IgD-negative memory B cell (primary cell): ENCODE data around the gene P2RX3. TPM values are rescaled to one million over a fixed set of nuclear protein-coding genes. Genes with fewer than 3 reads are reported as not detected.
"Not testable (repeated sequence)": the region's sequence is repeated elsewhere in the genome, so short reads cannot be mapped to it uniquely, and the experiment has no call there.

Source experiments
- H3K27ac Mint-ChIP-seq, 3 donors: one replicate each; pipeline ENCODE4 v1.8.0; 2020 to 2022; ENCODE audit warnings: mild to moderate bottlenecking in 3 of 3, mixed read lengths in 3 of 3, moderate library complexity in 1 of 3
- H3K27me3 Mint-ChIP-seq: one replicate; pipeline ENCODE4 v1.8.0; 2021; ENCODE audit warnings: mixed read lengths
- H3K36me3 Mint-ChIP-seq: one replicate; pipeline ENCODE4 v1.8.0; 2020; ENCODE audit warnings: mild to moderate bottlenecking, mixed read lengths
- H3K4me1 Mint-ChIP-seq, 3 donors: one replicate each; pipeline ENCODE4 v1.8.0; 2020 to 2022; ENCODE audit warnings: mixed read lengths in 3 of 3, mild to moderate bottlenecking in 1 of 3
- H3K4me3 Mint-ChIP-seq, 4 donors: one replicate each; pipeline ENCODE4 v1.8.0; 2020 to 2022; ENCODE audit warnings: mild to moderate bottlenecking in 4 of 4, mixed read lengths in 4 of 4, moderate library complexity in 3 of 4
- H3K9me3 Mint-ChIP-seq, 3 donors: one replicate each; pipeline ENCODE4 v1.8.0; 2020 to 2021; ENCODE audit warnings: mixed read lengths in 3 of 3, mild to moderate bottlenecking in 1 of 3
- polyA plus RNA-seq: library from polyadenylated mRNA; unstranded; fragments of 300-500 nt; fragmentation: Illumina TruSeq; gene quantifications from one replicate; pipeline ENCODE4 v1.2.3, GENCODE V29; 2021

P2RX3 gene
- polyA plus RNA-seq, 1 donor from 2014 or later = not detected

DNA sequence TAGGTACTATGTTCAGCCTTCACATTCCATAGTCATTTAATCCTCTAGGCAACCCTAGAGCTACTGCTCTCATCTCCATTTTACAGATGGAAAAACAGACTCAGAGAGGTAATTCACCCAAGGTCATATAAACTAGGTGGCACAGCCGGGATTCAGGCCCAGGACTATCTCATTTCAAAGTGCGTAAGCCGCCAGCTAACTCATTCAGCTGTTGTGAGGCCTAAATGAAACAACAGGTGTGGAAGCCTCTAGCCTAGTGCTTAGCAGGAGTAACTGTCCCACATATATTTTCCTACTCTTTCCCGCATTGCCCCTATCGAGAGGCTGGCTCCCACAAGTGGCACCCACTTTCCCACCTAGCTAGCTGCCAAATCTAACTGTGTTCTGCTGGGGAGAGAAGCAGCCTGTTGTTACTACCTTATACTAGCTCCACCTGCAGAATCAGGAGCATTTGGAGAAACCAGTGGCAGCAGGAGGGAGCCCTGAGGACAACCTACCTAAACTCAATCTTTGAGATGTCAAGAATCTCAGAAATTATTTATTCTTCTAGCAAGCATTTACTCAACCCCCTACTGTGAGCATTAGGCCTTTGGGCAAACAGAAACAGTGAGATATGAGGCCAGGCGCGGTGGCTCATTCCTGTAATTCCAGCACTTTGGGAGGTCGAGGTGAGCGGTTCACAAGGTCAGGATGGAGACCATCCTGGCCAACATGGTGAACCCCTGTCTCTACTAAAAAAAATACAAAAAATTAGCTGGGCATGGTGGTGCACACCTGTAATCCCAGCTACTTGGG lies 21.9 kb downstream of the P2RX3 start:
- H3K27me3 Mint-ChIP-seq = peaks cover 17% of the 10 kb centered on the region
- no peak overlapping the region for H3K27ac Mint-ChIP-seq
- no peaks in the 10 kb centered on the region for H3K36me3 Mint-ChIP-seq
- H3K4me1 Mint-ChIP-seq = peaks cover 0 to 3% (median 0%) of the 10 kb centered on the region in 3 donors
- no peak overlapping the region for H3K4me3 Mint-ChIP-seq
- H3K9me3 Mint-ChIP-seq = no peaks in the 10 kb centered on the region

DNA sequence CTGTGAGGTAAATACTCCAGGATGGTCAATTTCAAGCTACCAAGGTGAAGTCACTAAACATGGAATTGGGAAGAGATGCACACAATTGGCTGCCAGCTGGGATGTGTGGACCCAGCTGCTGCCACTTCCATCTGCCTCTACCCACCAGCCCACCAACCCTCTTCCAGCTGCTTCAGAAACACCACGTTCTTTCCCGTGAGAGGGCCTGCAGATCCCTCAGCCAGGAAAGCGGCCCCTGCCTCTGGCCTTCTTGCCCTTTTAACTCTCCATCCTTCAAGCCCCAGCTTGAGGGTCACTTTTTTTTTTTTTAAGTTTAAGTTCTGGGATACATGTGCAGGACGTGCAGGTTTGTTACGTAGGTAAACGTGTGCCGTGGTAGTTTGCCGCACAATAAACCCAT lies 22.8 kb downstream of the P2RX3 start:
- H3K36me3 Mint-ChIP-seq = no peaks in the 10 kb centered on the region
- peaks cover 14% of the 10 kb centered on the region for H3K27me3 Mint-ChIP-seq
- H3K4me1 Mint-ChIP-seq = peaks cover 0 to 3% (median 0%) of the 10 kb centered on the region in 3 donors
- H3K9me3 Mint-ChIP-seq = no peaks in the 10 kb centered on the region
- no peak overlapping the region for H3K4me3 Mint-ChIP-seq
- H3K27ac Mint-ChIP-seq = no peak overlapping the region

DNA sequence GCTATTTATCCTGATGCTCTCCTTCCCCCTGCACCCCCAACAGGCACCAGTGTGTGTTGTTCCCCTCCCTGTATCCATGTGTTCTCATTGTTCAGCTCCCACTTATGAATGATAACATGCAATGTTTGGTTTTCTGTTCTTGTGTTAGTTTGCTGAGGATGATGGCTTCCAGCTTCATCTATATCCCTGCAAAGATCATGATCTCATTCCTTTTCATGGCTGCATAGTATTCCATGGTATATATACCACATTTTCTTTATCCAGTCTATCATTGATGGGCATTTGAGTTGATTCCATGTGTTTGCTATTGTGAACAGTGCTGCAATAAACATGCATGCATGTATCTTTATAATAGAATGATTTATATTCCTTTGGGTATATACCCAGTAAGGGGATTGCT lies 23.3 kb downstream of the P2RX3 start:
- H3K27ac Mint-ChIP-seq, H3K9me3 Mint-ChIP-seq, H3K4me1 Mint-ChIP-seq, H3K4me3 Mint-ChIP-seq, H3K36me3 Mint-ChIP-seq: not testable (repeated sequence)
- H3K27me3 Mint-ChIP-seq = peaks cover 14% of the 10 kb centered on the region

DNA sequence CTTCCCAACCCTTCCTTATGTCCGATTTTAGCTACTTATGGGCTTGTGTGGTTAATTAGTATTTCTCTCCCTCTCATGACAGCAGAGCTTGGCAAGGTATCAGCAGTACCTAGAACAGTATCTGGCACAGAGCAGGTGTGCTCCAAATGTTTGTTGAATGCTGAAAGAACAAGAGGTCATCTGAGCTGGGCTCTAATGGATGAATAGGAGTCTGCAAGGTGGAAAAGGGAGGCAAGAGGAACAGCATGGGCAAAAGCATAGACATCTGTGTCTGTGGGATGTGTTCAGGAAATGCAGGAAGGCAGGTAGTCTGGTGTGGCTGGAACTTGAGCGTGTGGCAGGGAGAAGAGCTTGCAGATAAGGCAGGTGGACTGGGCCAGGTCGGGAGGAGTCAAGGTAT lies 23.8 kb downstream of the P2RX3 start:
- Mint-ChIP-seq H3K27me3 (peaks cover 12% of the 10 kb centered on the region), H3K36me3 (no peaks in the 10 kb centered on the region), H3K4me3 (peak overlapping the region in 1 of 4 donors; percentile 6), H3K27ac (peak overlapping the region in 1 of 3 donors; percentile 28), H3K9me3 (no peaks in the 10 kb centered on the region), H3K4me1 (no peaks in the 10 kb centered on the region)

DNA sequence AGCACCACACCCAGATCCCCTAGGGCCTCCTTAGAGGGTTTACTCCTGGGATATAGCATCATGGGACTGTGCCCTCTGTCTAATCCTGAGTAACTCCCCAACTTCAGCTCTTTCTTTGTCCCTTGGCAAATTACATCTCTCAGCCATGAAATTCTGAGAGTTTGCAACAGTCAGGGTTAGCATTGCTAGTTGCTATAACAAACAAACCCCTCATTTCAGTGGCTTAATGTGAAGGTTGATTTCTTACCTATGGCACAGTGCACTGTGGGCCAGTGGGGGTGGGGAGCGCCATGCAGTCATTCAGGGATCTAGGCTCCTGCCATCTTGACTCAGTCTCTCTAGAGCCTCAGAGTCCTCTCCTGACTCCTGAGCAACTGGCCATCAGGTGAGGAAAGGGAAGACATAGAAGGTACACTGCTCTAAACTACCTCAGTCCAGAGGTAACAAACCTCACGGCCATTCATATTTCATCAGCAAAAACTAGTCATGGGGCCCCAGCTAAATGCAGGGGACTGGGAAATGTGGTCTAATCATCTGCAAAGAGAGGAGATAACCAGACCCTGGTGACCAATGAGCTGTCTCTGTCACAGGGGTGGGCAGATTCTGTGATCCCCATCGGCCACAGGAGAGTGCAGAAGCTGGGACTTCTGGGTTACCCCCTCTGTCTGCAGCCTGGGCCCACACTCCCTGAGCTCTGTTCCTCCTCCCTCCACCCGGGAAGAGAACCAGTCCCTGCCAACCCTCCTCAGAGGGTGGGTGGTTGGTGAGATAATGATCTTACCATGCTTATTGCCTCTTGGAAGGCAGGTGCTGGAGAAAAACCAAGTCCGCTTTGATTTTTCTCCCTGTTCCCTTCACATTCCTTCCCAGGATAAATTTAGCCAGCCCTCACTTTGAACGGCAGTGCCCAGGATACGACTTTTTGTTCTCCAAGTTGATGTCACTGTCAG lies 25.3 kb downstream of the P2RX3 start:
- H3K4me1 Mint-ChIP-seq = no peaks in the 10 kb centered on the region
- no peak overlapping the region for H3K27ac Mint-ChIP-seq
- peaks cover 18% of the 10 kb centered on the region for H3K27me3 Mint-ChIP-seq
- H3K9me3 Mint-ChIP-seq = no peaks in the 10 kb centered on the region
- no peaks in the 10 kb centered on the region for H3K36me3 Mint-ChIP-seq
- H3K4me3 Mint-ChIP-seq = no peak overlapping the region

DNA sequence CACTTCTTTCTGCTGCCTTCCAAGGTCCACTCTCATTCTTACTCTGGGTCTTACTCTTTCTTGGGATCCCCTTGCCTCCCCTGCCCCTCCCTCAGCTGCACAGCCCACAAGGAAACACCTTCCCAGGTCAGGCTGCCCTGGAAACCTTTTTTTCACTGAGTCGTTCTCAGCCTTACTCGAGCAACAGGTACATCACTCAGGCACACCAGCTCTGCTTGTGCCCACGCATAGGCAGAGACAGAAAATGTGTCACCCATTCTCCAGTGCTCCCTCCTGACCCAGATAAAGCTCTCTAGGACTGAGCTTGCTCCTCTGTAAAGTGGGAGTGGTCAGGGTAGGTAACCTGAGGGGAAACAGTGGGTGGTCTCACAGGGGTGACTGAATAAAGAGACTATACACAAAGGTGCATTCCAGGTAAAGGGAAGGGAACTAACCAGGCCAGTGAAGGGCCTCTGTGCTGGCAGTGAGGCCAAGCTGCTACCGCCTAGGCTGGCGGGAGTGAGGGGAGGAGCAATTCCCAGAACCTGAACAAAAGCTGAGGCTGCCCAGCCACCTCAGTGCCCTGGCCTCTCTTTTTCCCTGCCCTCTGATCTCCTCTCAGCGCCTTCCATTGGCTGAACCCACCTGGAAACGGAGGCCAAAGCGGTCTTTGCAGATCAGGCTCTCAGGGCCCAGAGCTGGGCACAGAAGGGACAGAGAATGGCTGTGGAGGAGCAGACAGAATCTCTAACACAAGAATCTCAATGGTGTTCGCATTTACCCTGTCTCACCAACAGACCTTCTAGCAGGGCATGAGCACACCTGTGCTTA lies 26.9 kb downstream of the P2RX3 start:
- Mint-ChIP-seq H3K27me3 (peaks cover 22% of the 10 kb centered on the region), H3K4me1 (no peaks in the 10 kb centered on the region), H3K36me3 (no peaks in the 10 kb centered on the region), H3K4me3 (peak overlapping the region in 1 of 4 donors; percentile 57), H3K27ac (no peak overlapping the region), H3K9me3 (no peaks in the 10 kb centered on the region)

DNA sequence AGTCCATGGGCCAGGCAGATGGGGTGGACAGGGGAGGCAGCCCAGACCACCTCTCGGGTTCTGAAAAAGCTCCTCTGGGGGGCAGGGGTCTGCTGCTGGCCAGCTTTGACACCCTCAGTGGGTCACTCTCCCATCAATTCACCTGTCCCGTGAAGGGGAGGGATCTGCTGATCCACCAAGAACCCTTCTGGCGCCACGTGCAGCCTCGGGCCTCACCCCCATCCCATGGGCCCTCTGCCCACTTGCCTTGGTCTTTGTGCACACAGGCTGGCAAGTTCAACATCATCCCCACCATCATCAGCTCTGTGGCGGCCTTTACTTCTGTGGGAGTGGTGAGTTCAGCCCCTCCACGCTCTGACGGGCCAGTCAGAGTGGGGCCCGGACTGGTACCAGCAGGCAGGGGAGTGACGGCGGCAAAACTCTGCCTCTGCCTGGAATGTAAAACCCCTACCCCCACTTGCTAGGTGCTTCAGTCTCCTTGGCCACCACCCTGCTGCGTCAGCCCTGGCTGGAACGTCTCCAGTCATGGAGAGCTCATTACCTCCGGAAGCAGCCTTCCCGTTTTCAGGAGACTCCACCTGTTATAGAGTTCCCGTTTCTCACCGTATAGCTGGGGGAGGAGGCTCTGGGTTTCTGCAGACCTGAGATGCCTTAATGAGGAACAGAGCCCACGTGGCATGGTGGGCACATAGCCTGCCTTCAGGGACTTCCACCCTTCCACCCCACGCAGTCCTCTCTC lies 30.1 kb downstream of the P2RX3 start:
- no peaks in the 10 kb centered on the region for H3K9me3 Mint-ChIP-seq
- H3K36me3 Mint-ChIP-seq = no peaks in the 10 kb centered on the region
- H3K27ac Mint-ChIP-seq = peak overlapping the region in 1 of 3 donors; percentile 43
- H3K4me3 Mint-ChIP-seq = no peak overlapping the region
- peaks cover 21% of the 10 kb centered on the region for H3K27me3 Mint-ChIP-seq
- no peaks in the 10 kb centered on the region for H3K4me1 Mint-ChIP-seq

DNA sequence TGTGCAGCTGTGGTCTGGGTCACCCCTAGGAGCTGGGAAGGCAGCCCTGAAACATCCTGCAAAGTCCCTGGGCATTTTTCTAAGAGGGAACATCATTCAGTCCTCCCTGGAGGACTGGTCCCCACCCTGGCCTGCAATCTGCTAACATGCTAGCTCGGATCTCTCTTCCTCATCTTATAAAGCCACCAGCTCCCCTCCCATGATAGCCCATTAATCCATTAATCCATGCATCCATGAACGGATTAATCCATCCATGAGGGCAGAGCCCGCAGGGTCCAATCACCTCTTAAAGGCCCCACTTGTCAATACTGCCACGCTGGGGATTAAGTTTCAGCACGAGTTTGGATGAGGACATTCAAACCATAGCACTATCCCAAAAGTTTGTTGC lies 30.7 kb downstream of the P2RX3 start:
- Mint-ChIP-seq H3K27ac (peak overlapping the region in 1 of 3 donors; percentile 43), H3K36me3 (no peaks in the 10 kb centered on the region), H3K4me3 (no peak overlapping the region), H3K4me1 (no peaks in the 10 kb centered on the region), H3K9me3 (no peaks in the 10 kb centered on the region), H3K27me3 (peaks cover 21% of the 10 kb centered on the region)

DNA sequence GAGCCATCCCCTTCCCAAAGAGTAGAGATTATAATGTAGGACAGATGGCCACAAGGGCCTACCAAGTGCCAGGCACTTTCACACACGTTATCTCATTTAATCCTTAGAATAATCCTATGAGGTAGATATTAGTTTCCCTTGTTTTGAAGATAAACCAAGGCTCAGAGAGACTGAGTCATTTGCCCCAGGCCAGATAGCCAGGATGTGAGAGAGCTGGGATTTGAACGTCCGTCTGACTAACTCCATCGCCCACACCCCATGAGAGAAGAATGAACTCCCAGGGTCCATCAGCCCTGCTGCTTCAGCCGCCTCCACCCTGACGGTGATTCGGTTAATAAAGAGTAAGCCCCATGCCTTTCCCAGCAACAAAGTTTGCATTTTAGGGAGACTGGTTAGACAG lies 32.1 kb downstream of the P2RX3 start:
- no peak overlapping the region for H3K4me3 Mint-ChIP-seq
- no peak overlapping the region for H3K27ac Mint-ChIP-seq
- H3K27me3 Mint-ChIP-seq = peaks cover 18% of the 10 kb centered on the region
- no peaks in the 10 kb centered on the region for H3K36me3 Mint-ChIP-seq
- no peaks in the 10 kb centered on the region for H3K4me1 Mint-ChIP-seq
- H3K9me3 Mint-ChIP-seq = no peaks in the 10 kb centered on the region

DNA sequence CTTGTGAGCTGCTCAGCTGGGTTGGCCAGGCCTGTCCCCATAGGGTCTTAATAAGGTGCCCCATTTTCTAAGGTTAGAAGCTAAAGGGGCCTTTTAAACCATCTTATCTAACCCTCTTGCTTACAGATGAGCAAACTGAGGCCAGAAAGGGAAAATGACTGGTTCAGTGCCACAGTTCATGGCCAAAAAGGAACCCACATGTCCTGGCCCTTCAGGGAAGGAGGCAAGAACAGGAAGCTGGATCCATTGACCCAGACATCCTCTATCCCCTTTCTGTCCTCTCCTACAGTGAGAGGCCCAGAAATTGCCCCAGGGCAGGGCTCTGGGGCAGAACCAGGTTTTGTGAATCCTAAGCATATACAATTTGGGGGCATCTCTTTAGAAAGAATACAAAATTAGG lies 32.8 kb downstream of the P2RX3 start:
- Mint-ChIP-seq H3K9me3 (no peaks in the 10 kb centered on the region), H3K4me3 (no peak overlapping the region), H3K4me1 (no peaks in the 10 kb centered on the region), H3K27ac (no peak overlapping the region), H3K36me3 (no peaks in the 10 kb centered on the region), H3K27me3 (peaks cover 18% of the 10 kb centered on the region)

DNA sequence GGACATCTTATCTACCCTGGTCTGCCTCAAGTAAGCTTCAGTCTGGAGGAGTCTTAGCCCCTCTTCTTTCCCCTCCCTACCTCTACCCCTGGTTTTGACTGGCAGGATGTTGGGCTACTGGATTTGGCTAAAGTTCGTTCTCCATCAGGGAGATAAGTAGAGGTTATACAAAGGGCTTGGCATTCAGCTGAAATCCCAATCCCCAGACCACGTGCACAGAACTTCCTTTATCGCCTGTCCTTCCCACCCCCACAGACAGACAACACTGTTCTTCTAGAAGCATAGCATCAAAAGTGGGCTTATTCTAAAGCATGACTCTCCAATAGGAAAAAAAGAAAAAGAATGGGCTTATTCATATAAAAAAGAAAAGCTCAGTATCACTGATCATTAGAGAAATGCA lies 35.0 kb downstream of the P2RX3 start:
- H3K36me3 Mint-ChIP-seq = no peaks in the 10 kb centered on the region
- H3K4me3 Mint-ChIP-seq = no peak overlapping the region
- no peaks in the 10 kb centered on the region for H3K4me1 Mint-ChIP-seq
- H3K27me3 Mint-ChIP-seq = peaks cover 12% of the 10 kb centered on the region
- no peak overlapping the region for H3K27ac Mint-ChIP-seq
- H3K9me3 Mint-ChIP-seq = no peaks in the 10 kb centered on the region

DNA sequence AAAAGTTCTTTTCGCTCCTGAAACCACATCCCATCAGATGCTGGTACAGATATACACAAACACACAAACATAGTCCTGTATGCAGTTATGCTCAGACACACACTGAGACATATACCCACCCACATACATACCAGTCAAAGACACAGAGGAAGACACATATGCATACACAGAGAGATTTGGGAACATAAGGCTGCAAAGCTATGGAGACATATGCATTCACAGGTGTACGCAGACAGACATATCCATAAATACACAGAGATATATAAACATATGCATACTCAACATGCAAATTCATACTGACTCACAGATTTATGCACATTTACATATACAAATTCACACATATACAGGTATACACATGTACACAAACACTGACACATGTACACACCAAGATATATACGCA lies 36.8 kb downstream of the P2RX3 start:
- no peaks in the 10 kb centered on the region for H3K4me1 Mint-ChIP-seq
- H3K36me3 Mint-ChIP-seq = no peaks in the 10 kb centered on the region
- H3K9me3 Mint-ChIP-seq = peaks cover 0 to 3% (median 0%) of the 10 kb centered on the region in 3 donors
- H3K27me3 Mint-ChIP-seq = peaks cover 5% of the 10 kb centered on the region
- H3K4me3 Mint-ChIP-seq = no peak overlapping the region
- H3K27ac Mint-ChIP-seq = no peak overlapping the region

DNA sequence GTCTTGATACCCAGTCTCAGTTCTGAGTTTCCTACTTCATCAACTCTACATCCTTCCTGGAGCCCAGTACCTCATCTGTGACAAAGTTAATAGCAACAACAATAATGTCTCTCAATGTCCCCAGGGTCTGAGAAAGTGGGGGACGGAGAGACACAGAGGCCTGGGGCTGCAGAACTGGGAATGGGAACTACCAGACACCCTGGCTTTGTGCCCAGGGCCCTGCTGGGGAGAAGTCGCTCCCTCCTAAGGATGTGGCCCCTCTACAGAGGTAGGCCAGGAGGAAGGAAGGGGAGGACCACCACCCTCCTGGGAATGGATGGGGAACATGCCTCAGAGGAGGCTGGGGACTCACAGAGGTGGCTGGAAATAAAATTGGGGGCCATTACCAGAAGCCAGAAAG lies 37.3 kb downstream of the P2RX3 start:
- Mint-ChIP-seq H3K27ac (no peak overlapping the region), H3K36me3 (no peaks in the 10 kb centered on the region), H3K9me3 (peaks cover 0 to 3% (median 0%) of the 10 kb centered on the region in 3 donors), H3K27me3 (peaks cover 5% of the 10 kb centered on the region), H3K4me1 (no peaks in the 10 kb centered on the region), H3K4me3 (no peak overlapping the region)
